T follicular helper cell (primary cell): Measurements from ENCODE around the gene ZNF697.
"Not testable (repeated sequence)": the region's sequence is repeated elsewhere in the genome, so short reads cannot be mapped to it uniquely, and the experiment has no call there.

Source experiments
- DNase-seq: peaks from one replicate; pipeline ENCODE4 v3.0.0-alpha.2; 2020; ENCODE audit warnings: low read depth
- total RNA-seq, 2 experiments: gene quantifications; one replicate each; lab custom pipeline; 2026; lab: John Stamatoyannopoulos, UW

ZNF697 gene
- total RNA-seq = 0.12 to 0.26 reads per million in 2 experiments

GRCh38 chr1:119647734-119648619, at the start of gene ZNF697:
ZNF697 (minus strand) TSS chr1:119648266; CDS start chr1:119626100, 22,166 bp downstream.
- no peak for DNase-seq

GRCh38 chr1:119697598-119697997, 49.5 kb upstream of the ZNF697 start:
- DNase-seq = no peak

GRCh38 chr1:119696863-119697262, 48.8 kb upstream of the ZNF697 start:
- not testable (repeated sequence) for DNase-seq

GRCh38 chr1:119689511-119689910, 41.4 kb upstream of the ZNF697 start:
- no peak for DNase-seq

- DNase-seq = no peak
Observed at GRCh38 chr1:119688810-119689209, 40.7 kb upstream of the ZNF697 start.

GRCh38 chr1:119687434-119688079, 39.5 kb upstream of the ZNF697 start:
- DNase-seq = no peak

- DNase-seq = no peak
Observed at GRCh38 chr1:119686661-119687060, 38.6 kb upstream of the ZNF697 start.

GRCh38 chr1:119683893-119684292, 35.8 kb upstream of the ZNF697 start:
- no peak for DNase-seq

- no peak for DNase-seq
Observed at GRCh38 chr1:119682141-119682540, 34.1 kb upstream of the ZNF697 start.

GRCh38 chr1:119681560-119681959, 33.5 kb upstream of the ZNF697 start:
- DNase-seq = no peak

- DNase-seq = no peak
Observed at GRCh38 chr1:119680723-119681122, 32.7 kb upstream of the ZNF697 start.

GRCh38 chr1:119680193-119680592, 32.1 kb upstream of the ZNF697 start:
- DNase-seq = no peak

- DNase-seq = no peak
Observed at GRCh38 chr1:119679223-119679622, 31.2 kb upstream of the ZNF697 start.

GRCh38 chr1:119676571-119677206, 28.6 kb upstream of the ZNF697 start:
- no peak for DNase-seq

GRCh38 chr1:119675349-119676345, 27.6 kb upstream of the ZNF697 start:
- peak; percentile 38 for DNase-seq

GRCh38 chr1:119674835-119675289, 26.8 kb upstream of the ZNF697 start:
- no peak for DNase-seq

- DNase-seq = no peak
Observed at GRCh38 chr1:119674111-119674526, 26.1 kb upstream of the ZNF697 start.

GRCh38 chr1:119673171-119673940, 25.3 kb upstream of the ZNF697 start:
- no peak for DNase-seq

- DNase-seq = no peak
Observed at GRCh38 chr1:119670898-119671297, 22.8 kb upstream of the ZNF697 start.

- no peak for DNase-seq
Observed at GRCh38 chr1:119667173-119667572, 19.1 kb upstream of the ZNF697 start.
